Stimulated activated CD4-positive, alpha-beta T cell treated with anti-CD3 and anti-CD28 coated beads, Interleukin-2, amount 100 ng/mL, for 48 hours (primary cell): ENCODE measurements around the gene IFT80.
"Not testable (repeated sequence)": the region's sequence is repeated elsewhere in the genome, so short reads cannot be mapped to it uniquely, and the experiment has no call there.

ENCODE experiments used
- DNase-seq, 2 donors: peaks; one replicate each; pipeline ENCODE4 v3.0.0-alpha.2; 2020

The IFT80 gene

GRCh38 chr3:160400030-160400701 is 1.1 kb upstream of the IFT80 start:
- DNase-seq = peak; percentile 27 to 30

- no peak for DNase-seq
These were observed 253 bp downstream of the IFT80 start for GRCh38 chr3:160398820-160399124.

GRCh38 chr3:160395297-160395696 is 3.7 kb downstream of the IFT80 start:
- DNase-seq = no peak

- DNase-seq = no peak
These were observed 5.0 kb downstream of the IFT80 start for GRCh38 chr3:160394009-160394392.

- DNase-seq = no peak
These were observed 5.5 kb downstream of the IFT80 start for GRCh38 chr3:160393346-160394008.

- no peak for DNase-seq
These were observed 6.2 kb downstream of the IFT80 start for GRCh38 chr3:160392798-160393197.

- DNase-seq = no peak
These were observed 8.4 kb downstream of the IFT80 start for GRCh38 chr3:160390565-160391138.

GRCh38 chr3:160384639-160385318 is 14.2 kb downstream of the IFT80 start:
- no peak for DNase-seq

- no peak for DNase-seq
These were observed 17.6 kb downstream of the IFT80 start for GRCh38 chr3:160381470-160381869.

- DNase-seq = no peak
These were observed 19.3 kb downstream of the IFT80 start for GRCh38 chr3:160379628-160380214.

GRCh38 chr3:160378331-160379109 is 20.5 kb downstream of the IFT80 start:
- no peak for DNase-seq

GRCh38 chr3:160376681-160377080 is 22.3 kb downstream of the IFT80 start:
- no peak for DNase-seq

- no peak for DNase-seq
These were observed 24.1 kb downstream of the IFT80 start for GRCh38 chr3:160374925-160375324.

GRCh38 chr3:160374472-160374871 is 24.6 kb downstream of the IFT80 start:
- DNase-seq = no peak

GRCh38 chr3:160373655-160374054 is 25.4 kb downstream of the IFT80 start:
- no peak for DNase-seq

- DNase-seq = no peak
These were observed 26.2 kb downstream of the IFT80 start for GRCh38 chr3:160372780-160373179.

- no peak for DNase-seq
These were observed 27.8 kb downstream of the IFT80 start for GRCh38 chr3:160370987-160371857.

- DNase-seq = no peak
These were observed 29.2 kb downstream of the IFT80 start for GRCh38 chr3:160369784-160370183.

GRCh38 chr3:160368804-160369203 is 30.2 kb downstream of the IFT80 start:
- no peak for DNase-seq

GRCh38 chr3:160365869-160366522 is 33.0 kb downstream of the IFT80 start:
- DNase-seq = no peak

- not testable (repeated sequence) for DNase-seq
These were observed 36.1 kb downstream of the IFT80 start for GRCh38 chr3:160362896-160363295.
